Lower lobe of right lung (tissue), 2 donors: ENCODE results near the gene NAT16. TPM values are rescaled to one million over a fixed set of nuclear protein-coding genes. Genes with fewer than 3 reads are reported as not detected.

Source experiments
- ATAC-seq, 2 donors: fragments of 200-7000 bp; cut with Tn5 transposase; one replicate each; pipeline ENCODE4 v1.9.1; 2020 to 2022; ENCODE audit warnings: mild to moderate bottlenecking in 2 of 2, moderate library complexity in 2 of 2
- DNase-seq: peaks from one replicate; pipeline ENCODE4 v3.0.0-alpha.2; 2020
- H3K27ac ChIP-seq: fragments of 200-600 bp; one replicate; pipeline ENCODE4 v1.8.0; 2022
- H3K27me3 ChIP-seq: fragments of 200-600 bp; one replicate; pipeline ENCODE4 v1.8.0; 2022; ENCODE audit warnings: low read depth
- H3K36me3 ChIP-seq: fragments of 200-600 bp; one replicate; pipeline ENCODE4 v1.8.0; 2022; ENCODE audit warnings: mild to moderate bottlenecking
- H3K4me1 ChIP-seq: fragments of 200-600 bp; one replicate; pipeline ENCODE4 v1.8.0; 2022
- H3K4me3 ChIP-seq: fragments of 200-600 bp; one replicate; pipeline ENCODE4 v1.8.0; 2022; ENCODE audit warnings: mild to moderate bottlenecking
- H3K9me3 ChIP-seq: fragments of 200-600 bp; one replicate; pipeline ENCODE4 v1.8.0; 2022
- CTCF ChIP-seq: fragments of 200-600 bp; IDR thresholded peaks from one replicate; pipeline ENCODE4 v1.8.0; 2022; ENCODE audit warnings: antibody characterized with exemption, mild to moderate bottlenecking
- intact Hi-C: fragments of 100-400 bp; cut with DNase I; formaldehyde crosslinking; loops from one replicate; pipeline ENCODE4 v1.11.0; 2022
- total RNA-seq: library from RNA; stranded (reverse); fragmentation: NEBNext Ultra II Directional; extraction: Animal tissue kit (Norgen Biotek cat#: 25700); gene quantifications from one replicate; pipeline ENCODE4 v1.2.1, GENCODE V29; 2021
- donor health status: DM: no; HTN: yes; CAD: no; lungs with severe emphysema.

NAT16 gene
- total RNA-seq, 1 donor from 2014 or later, result not detected

GRCh38 chr7:101163279-101164070, 16.6 kb downstream of the NAT16 start:
- Histone ChIP-seq H3K4me3 (peak overlapping the region; percentile 45), H3K36me3 (peaks cover 19% of the 10 kb centered on the region), H3K27ac (no peak overlapping the region), H3K4me1 (peaks cover 40% of the 10 kb centered on the region), H3K9me3 (no peaks in the 10 kb centered on the region), H3K27me3 (peaks cover 64% of the 10 kb centered on the region)
- TF ChIP-seq CTCF, result no peak
- DNase-seq (no peak), ATAC-seq (peak in 1 of 2 donors; percentile 7)
- intact Hi-C loops, result no loop called here

GRCh38 chr7:101162551-101163278, 17.4 kb downstream of the NAT16 start:
- intact Hi-C loops, result no loop called here
- peak; percentile 4 to 17 for ATAC-seq
- TF ChIP-seq CTCF, result no peak
- Histone ChIP-seq H3K9me3 (no peaks in the 10 kb centered on the region), H3K27me3 (peaks cover 57% of the 10 kb centered on the region), H3K4me1 (peaks cover 40% of the 10 kb centered on the region), H3K36me3 (peaks cover 24% of the 10 kb centered on the region), H3K27ac (no peak overlapping the region), H3K4me3 (peak overlapping the region; percentile 45)
- DNase-seq, result peak; percentile 61

GRCh38 chr7:101161692-101162471, 18.2 kb downstream of the NAT16 start:
- no peak for TF ChIP-seq CTCF
- peaks cover 40% of the 10 kb centered on the region for H3K4me1 ChIP-seq
- intact Hi-C loops, result no loop called here
- no peak overlapping the region for H3K4me3 ChIP-seq
- ATAC-seq, result no peak
- peaks cover 33% of the 10 kb centered on the region for H3K36me3 ChIP-seq
- peaks cover 48% of the 10 kb centered on the region for H3K27me3 ChIP-seq
- no peaks in the 10 kb centered on the region for H3K9me3 ChIP-seq
- no peak for DNase-seq
- no peak overlapping the region for H3K27ac ChIP-seq

GRCh38 chr7:101160910-101161309, 19.2 kb downstream of the NAT16 start:
- ATAC-seq, result no peak
- no peak overlapping the region for H3K27ac ChIP-seq
- H3K4me3 ChIP-seq, result no peak overlapping the region
- no peak for TF ChIP-seq CTCF
- peaks cover 38% of the 10 kb centered on the region for H3K36me3 ChIP-seq
- no peaks in the 10 kb centered on the region for H3K9me3 ChIP-seq
- intact Hi-C loops, result no loop called here
- peaks cover 41% of the 10 kb centered on the region for H3K27me3 ChIP-seq
- no peak for DNase-seq
- H3K4me1 ChIP-seq, result peaks cover 37% of the 10 kb centered on the region
